Measurements from ENCODE around the gene PANK1.

DNA sequence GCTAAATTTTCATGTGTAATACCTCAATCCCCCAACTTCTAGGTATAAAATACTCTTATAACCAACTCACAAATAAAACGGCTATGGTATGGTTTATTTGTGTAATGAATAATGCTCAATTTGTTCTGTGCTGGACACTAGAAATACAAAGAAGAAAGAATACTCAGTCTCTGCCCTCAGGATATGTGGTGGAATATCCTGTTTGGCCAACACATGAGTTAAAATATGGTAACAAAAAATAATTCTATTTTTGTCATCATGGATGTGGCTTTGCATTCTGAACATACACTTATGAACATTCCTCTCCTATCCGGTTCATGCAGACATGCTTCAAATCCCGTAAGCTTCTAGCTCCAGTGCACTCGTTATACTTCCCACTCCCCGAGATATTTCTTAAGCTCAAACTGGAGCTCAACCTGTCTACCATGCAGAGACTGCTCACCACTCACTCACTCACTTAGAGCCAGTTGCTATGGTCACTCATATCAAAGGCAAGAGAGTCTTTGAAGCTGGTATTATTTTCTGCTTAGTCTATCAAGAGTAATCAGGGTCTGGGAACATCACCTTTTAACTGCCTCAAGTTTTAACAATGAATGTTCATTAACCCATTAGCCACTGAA, 55.8 kb downstream of the PANK1 start:
- TF ChIP-seq EP300 (IDR thresholded peaks at IDR 0.05; ENCODE audit: low read depth) (no peak), POLR2AphosphoS5 (IDR thresholded peaks at IDR 0.05) (no peak), POLR2A (IDR thresholded peaks at IDR 0.05) (no peak)
- TF ChIP-seq, protein P1, sequence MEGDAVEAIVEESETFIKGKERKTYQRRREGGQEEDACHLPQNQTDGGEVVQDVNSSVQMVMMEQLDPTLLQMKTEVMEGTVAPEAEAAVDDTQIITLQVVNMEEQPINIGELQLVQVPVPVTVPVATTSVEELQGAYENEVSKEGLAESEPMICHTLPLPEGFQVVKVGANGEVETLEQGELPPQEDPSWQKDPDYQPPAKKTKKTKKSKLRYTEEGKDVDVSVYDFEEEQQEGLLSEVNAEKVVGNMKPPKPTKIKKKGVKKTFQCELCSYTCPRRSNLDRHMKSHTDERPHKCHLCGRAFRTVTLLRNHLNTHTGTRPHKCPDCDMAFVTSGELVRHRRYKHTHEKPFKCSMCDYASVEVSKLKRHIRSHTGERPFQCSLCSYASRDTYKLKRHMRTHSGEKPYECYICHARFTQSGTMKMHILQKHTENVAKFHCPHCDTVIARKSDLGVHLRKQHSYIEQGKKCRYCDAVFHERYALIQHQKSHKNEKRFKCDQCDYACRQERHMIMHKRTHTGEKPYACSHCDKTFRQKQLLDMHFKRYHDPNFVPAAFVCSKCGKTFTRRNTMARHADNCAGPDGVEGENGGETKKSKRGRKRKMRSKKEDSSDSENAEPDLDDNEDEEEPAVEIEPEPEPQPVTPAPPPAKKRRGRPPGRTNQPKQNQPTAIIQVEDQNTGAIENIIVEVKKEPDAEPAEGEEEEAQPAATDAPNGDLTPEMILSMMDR (IDR thresholded peaks at IDR 0.05), result no peak

Measured in transverse colon (tissue), 4 donors.